Sigmoid colon (tissue), 7 donors: ENCODE measurements around the gene CYTH3. TPM values are rescaled to one million over a fixed set of nuclear protein-coding genes. Genes with fewer than 3 reads are reported as not detected.

Experiments used
- DNase-seq: peaks from one replicate; pipeline ENCODE4 v3.0.0-alpha.2; 2019
- H3K27ac ChIP-seq, 4 donors: fragments of 200-600 bp; sonication (generic); one replicate each; pipeline ENCODE4 v1.5.1; 2016 to 2019; ENCODE audit warnings: mild to moderate bottlenecking in 1 of 4
- H3K27me3 ChIP-seq, 3 donors: fragments of 200-600 bp; sonication (generic); one replicate each; pipeline ENCODE4 v1.5.1; 2019; ENCODE audit warnings: mild to moderate bottlenecking in 1 of 3
- H3K36me3 ChIP-seq, 4 donors: fragments of 200-600 bp; sonication (generic); one replicate each; pipeline ENCODE4 v1.5.1; 2016 to 2019
- H3K4me1 ChIP-seq, 4 donors: fragments of 200-600 bp; sonication (generic); one replicate each; pipeline ENCODE4 v1.5.1; 2017 to 2019
- H3K4me3 ChIP-seq, 4 donors: fragments of 200-600 bp; sonication (generic); one replicate each; pipeline ENCODE4 v1.5.1; 2017 to 2019; ENCODE audit warnings: mild to moderate bottlenecking in 2 of 4, moderate library complexity in 1 of 4
- H3K9me3 ChIP-seq, 4 donors: fragments of 200-600 bp in 3 of 4; sonication (generic) in 3 of 4; one replicate each; pipeline versions ENCODE4 v1.5.1 to v1.6.1; 2013 to 2019
- EP300 ChIP-seq, 4 donors: sonication (generic); formaldehyde crosslinking; IDR thresholded peaks; one replicate each; pipeline ENCODE4 v1.6.1; 2017; ENCODE audit warnings: antibody characterized with exemption in 4 of 4
- POLR2A ChIP-seq, 2 donors: fragments of 450-650 bp; IDR thresholded peaks; one replicate each; pipeline ENCODE4 v1.6.1; 2016; ENCODE audit warnings: antibody characterized with exemption in 2 of 2, mild to moderate bottlenecking in 2 of 2, moderate library complexity in 2 of 2
- POLR2AphosphoS5 ChIP-seq, 4 donors: sonication (generic); formaldehyde crosslinking; IDR thresholded peaks; one replicate each; pipeline ENCODE4 v1.6.1; 2017; ENCODE audit warnings: antibody characterized with exemption in 4 of 4
- WGBS, 2 donors: extraction: QIAGEN DNeasy Blood & Tissue Kit; methylation state at CpG; one replicate each; pipeline ENCODE4 v1.1.7; 2013; 5-methylcytosine and 5-hydroxymethylcytosine counted together
- intact Hi-C: fragments of 100-400 bp; cut with DNase I; formaldehyde crosslinking; loops from one replicate; pipeline ENCODE4 v1.15.1; 2023
- polyA plus RNA-seq, 3 donors: library from polyadenylated mRNA; stranded (reverse); fragments of 200-250 nt; gene quantifications; one replicate each; pipeline ENCODE4 v1.2.3, GENCODE V29; 2013
- total RNA-seq, 4 donors: library from RNA; depleted of rRNA; stranded (reverse); fragments of >200 nt; gene quantifications; one replicate each; pipeline ENCODE4 v1.1.0, GENCODE V29; 2016
- TF ChIP-seq, protein P1 (sequence below), 4 experiments: fragments of 450-650 bp in 3 of 4; fragments of 200-600 bp in 1 of 4; IDR thresholded peaks; one replicate each; pipeline ENCODE4 v1.5.1; 2016 to 2019; ENCODE audit warnings: antibody characterized with exemption in 4 of 4, mild to moderate bottlenecking in 3 of 4, moderate library complexity in 2 of 4
- donor health status: healthy with polysubstance abuse.
- donor health status: Bipolar disorder and iron deficiency.
- donor health status: healthy.

Gene CYTH3
- total and polyA plus RNA-seq, 7 donors: 6.5 to 34.8 (median 27.1) TPM

DNA sequence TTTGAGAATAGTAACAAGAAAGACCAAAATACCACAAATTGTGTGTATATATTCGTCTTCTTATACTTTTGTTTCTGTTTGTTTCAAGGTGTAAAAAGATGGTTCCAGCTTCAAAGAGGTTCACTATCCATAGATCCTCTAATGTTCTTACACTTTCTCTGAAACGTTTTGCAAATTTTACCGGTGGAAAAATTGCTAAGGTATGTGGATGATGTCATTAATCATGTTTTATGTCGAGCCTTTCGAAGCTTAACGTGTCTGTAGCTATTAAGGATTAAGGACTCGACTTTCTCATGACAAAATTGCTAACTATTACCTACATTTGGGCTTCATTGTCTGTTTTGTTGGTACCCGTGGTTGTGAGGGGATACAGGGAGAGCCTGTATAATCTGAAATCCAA, 128.4 kb downstream of the CYTH3 start:
- intact Hi-C loops: no loop called here
- H3K4me3 ChIP-seq: no peak overlapping the region
- no peaks in the 10 kb centered on the region for H3K9me3 ChIP-seq
- no peak overlapping the region for H3K27ac ChIP-seq
- 85 to 92% methylated on average over 8 of the region's 8 CpGs for WGBS, 2 donors
- peaks cover 16 to 92% (median 56%) of the 10 kb centered on the region in 4 donors for H3K36me3 ChIP-seq
- TF ChIP-seq, protein P1, sequence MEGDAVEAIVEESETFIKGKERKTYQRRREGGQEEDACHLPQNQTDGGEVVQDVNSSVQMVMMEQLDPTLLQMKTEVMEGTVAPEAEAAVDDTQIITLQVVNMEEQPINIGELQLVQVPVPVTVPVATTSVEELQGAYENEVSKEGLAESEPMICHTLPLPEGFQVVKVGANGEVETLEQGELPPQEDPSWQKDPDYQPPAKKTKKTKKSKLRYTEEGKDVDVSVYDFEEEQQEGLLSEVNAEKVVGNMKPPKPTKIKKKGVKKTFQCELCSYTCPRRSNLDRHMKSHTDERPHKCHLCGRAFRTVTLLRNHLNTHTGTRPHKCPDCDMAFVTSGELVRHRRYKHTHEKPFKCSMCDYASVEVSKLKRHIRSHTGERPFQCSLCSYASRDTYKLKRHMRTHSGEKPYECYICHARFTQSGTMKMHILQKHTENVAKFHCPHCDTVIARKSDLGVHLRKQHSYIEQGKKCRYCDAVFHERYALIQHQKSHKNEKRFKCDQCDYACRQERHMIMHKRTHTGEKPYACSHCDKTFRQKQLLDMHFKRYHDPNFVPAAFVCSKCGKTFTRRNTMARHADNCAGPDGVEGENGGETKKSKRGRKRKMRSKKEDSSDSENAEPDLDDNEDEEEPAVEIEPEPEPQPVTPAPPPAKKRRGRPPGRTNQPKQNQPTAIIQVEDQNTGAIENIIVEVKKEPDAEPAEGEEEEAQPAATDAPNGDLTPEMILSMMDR (IDR thresholded peaks at IDR 0.05): no peak
- TF ChIP-seq POLR2AphosphoS5 (IDR thresholded peaks at IDR 0.05): no peak
- peaks cover 0 to 12% (median 3%) of the 10 kb centered on the region in 4 donors for H3K4me1 ChIP-seq
- no peak for DNase-seq
- no peaks in the 10 kb centered on the region for H3K27me3 ChIP-seq

DNA sequence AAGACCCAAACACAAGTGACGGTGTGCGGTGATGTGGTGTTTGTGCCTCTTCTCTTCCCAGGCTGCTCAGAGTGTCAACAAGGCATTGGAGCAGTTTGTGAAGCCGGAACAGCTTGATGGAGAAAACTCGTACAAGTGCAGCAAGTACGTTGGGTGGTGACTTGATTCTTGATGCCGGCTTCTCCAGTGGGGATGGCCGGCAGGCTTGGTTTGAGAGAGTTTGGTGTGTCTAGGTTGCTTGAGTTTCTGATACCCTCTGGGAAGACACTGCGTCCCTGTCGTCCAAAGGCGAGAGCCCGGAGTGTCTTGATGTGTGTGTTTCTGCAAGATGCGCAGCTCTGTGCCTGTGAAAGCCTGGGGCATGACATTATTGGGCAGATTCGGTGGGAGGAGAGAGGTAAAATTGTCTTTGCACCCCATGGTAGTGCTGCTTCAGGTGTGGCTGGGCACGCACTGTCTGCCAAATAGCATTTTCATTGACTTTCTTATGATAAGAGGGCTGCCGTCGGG, 129.5 kb downstream of the CYTH3 start:
- intact Hi-C loops: no loop called here
- Histone ChIP-seq H3K36me3 (peaks cover 16 to 92% (median 50%) of the 10 kb centered on the region in 4 donors), H3K4me1 (peaks cover 0 to 2% (median under 1%) of the 10 kb centered on the region in 4 donors), H3K27me3 (no peaks in the 10 kb centered on the region), H3K9me3 (no peaks in the 10 kb centered on the region), H3K4me3 (no peak overlapping the region), H3K27ac (no peak overlapping the region)
- TF ChIP-seq EP300 (IDR thresholded peaks at IDR 0.05): no peak
- TF ChIP-seq, protein P1 (IDR thresholded peaks at IDR 0.05): no peak
- TF ChIP-seq POLR2A (IDR thresholded peaks at IDR 0.05): no peak
- no peak for TF ChIP-seq POLR2AphosphoS5 (IDR thresholded peaks at IDR 0.05)
- WGBS, 2 donors: 96 to 97% methylated on average over 16 of the region's 16 CpGs
- no peak for DNase-seq

- no peaks in the 10 kb centered on the region for H3K27me3 ChIP-seq
- no peak overlapping the region for H3K27ac ChIP-seq
- H3K36me3 ChIP-seq: peaks cover 0 to 70% (median 23%) of the 10 kb centered on the region in 4 donors
- 82 to 89% methylated on average over 17 of the region's 17 CpGs for WGBS, 2 donors
- no peak for DNase-seq
- TF ChIP-seq POLR2A (IDR thresholded peaks at IDR 0.05): no peak
- TF ChIP-seq, protein P1 (IDR thresholded peaks at IDR 0.05): no peak
- TF ChIP-seq POLR2AphosphoS5 (IDR thresholded peaks at IDR 0.05): no peak
- no peak for TF ChIP-seq EP300 (IDR thresholded peaks at IDR 0.05)
- H3K4me1 ChIP-seq: no peaks in the 10 kb centered on the region
- no peak overlapping the region for H3K4me3 ChIP-seq
- intact Hi-C loops: no loop called here
- no peaks in the 10 kb centered on the region for H3K9me3 ChIP-seq
These were observed 133.0 kb downstream of the CYTH3 start for GRCh38 chr7:6139189-6139996.

DNA sequence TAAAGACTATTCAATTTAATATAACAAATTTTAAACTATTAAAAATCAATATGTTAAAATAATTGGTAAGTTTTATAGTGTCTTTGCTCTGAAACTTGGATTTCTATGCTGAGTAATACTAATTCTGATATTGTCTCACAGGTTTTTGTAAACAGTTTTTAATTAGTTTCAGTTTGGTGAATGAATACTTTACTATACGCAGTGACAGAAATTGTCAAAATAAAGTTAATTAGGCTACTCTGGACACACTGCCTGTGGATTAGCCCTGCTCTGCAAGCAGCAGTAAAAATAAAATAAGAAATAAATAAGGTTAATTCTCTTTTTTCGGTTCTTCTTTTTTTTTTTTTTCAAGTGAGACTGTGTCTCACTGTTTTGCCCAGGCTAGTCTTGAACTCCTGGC, 135.9 kb downstream of the CYTH3 start:
- WGBS, 2 donors: 93 to 95% methylated on average over 2 of the region's 2 CpGs
- H3K4me3 ChIP-seq: no peak overlapping the region
- H3K9me3 ChIP-seq: no peaks in the 10 kb centered on the region
- no peaks in the 10 kb centered on the region for H3K4me1 ChIP-seq
- no peaks in the 10 kb centered on the region for H3K27me3 ChIP-seq
- intact Hi-C loops: no loop called here
- no peak for TF ChIP-seq POLR2A (IDR thresholded peaks at IDR 0.05)
- no peak for TF ChIP-seq POLR2AphosphoS5 (IDR thresholded peaks at IDR 0.05)
- no peak for TF ChIP-seq EP300 (IDR thresholded peaks at IDR 0.05)
- TF ChIP-seq, protein P1 (IDR thresholded peaks at IDR 0.05): no peak
- no peak for DNase-seq
- no peak overlapping the region for H3K27ac ChIP-seq
- peaks cover 0 to 56% (median 17%) of the 10 kb centered on the region in 4 donors for H3K36me3 ChIP-seq
